ENCODE measurements around the gene ABCC11. TPM values are rescaled to one million over a fixed set of nuclear protein-coding genes. Genes with fewer than 3 reads are reported as not detected.

ABCC11 gene
- polyA plus RNA-seq, 1 donor, result 0.21 TPM

DNA sequence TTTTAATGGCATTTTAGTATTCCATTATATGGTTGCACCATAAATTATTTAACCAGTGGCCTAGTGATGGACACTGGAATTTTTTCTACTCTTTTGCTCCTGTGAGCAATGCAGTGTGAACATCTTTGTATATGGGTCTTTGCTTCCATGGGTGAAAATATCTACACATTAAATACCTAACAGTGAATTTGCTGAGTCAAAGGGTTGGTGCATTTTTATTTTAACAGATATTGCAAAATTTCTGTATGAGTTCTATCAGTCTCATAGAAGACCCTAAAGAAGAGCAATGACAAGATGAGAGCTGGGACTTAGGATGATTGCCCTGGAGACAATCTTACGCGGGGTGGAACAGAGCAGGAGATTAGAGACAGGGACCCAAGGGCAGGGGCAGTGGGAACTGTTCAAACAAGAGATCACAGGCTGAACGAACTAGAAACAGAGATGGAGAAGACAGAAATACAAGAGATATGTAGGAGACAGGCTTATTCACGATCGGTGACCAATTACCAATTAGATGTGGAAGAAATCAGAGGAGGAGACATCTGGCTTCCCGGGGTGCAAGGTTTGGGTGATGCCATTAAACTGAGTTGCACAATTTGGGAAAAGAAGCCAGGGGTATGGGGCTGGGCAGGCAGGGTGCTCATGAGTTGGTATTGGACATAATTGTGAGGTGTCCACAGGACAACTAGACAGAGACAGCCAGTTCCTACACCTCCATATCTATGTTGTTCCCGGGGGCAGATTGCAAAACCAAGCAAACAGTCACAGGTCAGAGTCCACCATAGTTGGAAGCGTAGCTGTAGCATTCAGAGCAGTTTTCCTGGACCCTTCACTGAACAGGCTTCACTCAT, 43.1 kb downstream of the ABCC11 start:
- H3K4me3 ChIP-seq (ENCODE audit: low read length), result no peak overlapping the region
- peak; percentile 93 to 96 for DNase-seq
- H3K4me1 ChIP-seq (ENCODE audit: control insufficient read depth, insufficient read depth, low read length), result peaks cover 17% of the 10 kb centered on the region
- H3K27me3 ChIP-seq (ENCODE audit: control insufficient read depth, insufficient read depth, low read length), result no peaks in the 10 kb centered on the region
- H3K27ac ChIP-seq (ENCODE audit: low read length), result peak overlapping the region; percentile 71
- WGBS (ENCODE audit: insufficient coverage, low lambda C conversion rate), result 48% methylated on average over 3 of the region's 8 CpGs
- H3K9me3 ChIP-seq (ENCODE audit: control insufficient read depth, low read depth, low read length), result no peaks in the 10 kb centered on the region
- no peaks in the 10 kb centered on the region for H3K36me3 ChIP-seq (ENCODE audit: control insufficient read depth, insufficient read depth, low read length)

DNA sequence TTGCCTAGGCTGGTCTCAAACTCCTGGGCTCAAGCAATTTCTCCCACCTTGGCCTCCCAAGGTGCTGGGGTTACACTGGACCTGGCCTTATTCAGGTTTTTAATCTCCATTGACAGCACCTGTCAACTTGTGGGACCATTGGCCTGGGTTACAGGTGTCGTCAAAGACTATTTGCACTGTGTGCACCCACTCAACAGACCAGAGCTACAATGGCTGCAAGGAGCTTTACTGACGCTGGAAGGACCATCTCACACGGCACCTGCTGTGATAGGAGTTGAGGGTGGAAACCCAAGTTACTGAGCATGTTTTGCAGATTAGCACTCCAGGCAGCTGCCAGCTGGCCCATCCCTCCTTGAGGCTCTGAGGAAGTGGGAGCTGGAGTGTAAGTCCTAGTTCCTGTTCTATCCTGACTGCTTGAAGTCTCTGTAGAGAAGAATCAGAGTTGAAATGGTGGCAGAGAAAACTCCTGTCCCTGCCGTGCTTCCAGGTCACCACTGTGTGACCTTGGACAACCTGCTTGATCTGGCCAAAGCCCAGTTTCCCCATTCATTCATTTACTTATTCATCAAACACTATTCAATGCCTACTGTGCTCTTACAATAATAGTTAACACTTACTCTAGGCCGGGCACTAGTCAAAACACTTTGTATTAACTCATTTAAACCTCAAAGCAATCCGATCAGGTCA, 45.7 kb downstream of the ABCC11 start:
- no peak for DNase-seq
- no peaks in the 10 kb centered on the region for H3K9me3 ChIP-seq (ENCODE audit: control insufficient read depth, low read depth, low read length)
- WGBS (ENCODE audit: insufficient coverage, low lambda C conversion rate), result 93% methylated on average over 2 of the region's 6 CpGs

DNA sequence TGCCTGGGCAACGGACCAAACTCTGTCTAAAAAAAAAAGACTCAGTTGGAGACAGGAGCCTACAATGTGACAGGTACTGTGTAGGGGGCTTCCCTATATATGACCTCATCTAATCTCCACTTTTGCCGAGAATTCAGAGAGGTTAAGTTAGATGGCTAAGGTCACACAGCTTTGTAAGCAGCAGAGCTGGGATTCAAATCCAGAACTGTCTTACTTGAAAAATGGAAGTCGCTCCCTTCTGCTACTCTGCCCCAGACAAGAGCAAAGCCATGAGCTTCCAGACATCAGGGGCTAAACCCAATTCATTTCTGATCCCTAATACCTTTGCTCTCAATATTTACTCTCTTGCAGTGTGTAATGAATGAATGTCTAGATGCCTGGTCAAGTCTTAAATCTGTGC, 50.0 kb downstream of the ABCC11 start:
- no CpG with 5 or more reads among the region's 3 CpGs for WGBS (ENCODE audit: insufficient coverage, low lambda C conversion rate)
- Histone ChIP-seq H3K27me3 (ENCODE audit: control insufficient read depth, insufficient read depth, low read length) (no peaks in the 10 kb centered on the region), H3K4me3 (ENCODE audit: low read length) (no peak overlapping the region), H3K36me3 (ENCODE audit: control insufficient read depth, insufficient read depth, low read length) (no peaks in the 10 kb centered on the region), H3K27ac (ENCODE audit: low read length) (no peak overlapping the region), H3K9me3 (ENCODE audit: control insufficient read depth, low read depth, low read length) (no peaks in the 10 kb centered on the region), H3K4me1 (ENCODE audit: control insufficient read depth, insufficient read depth, low read length) (no peaks in the 10 kb centered on the region)
- no peak for DNase-seq

More for the DNA sequence above, 45.7 kb downstream of the ABCC11 start:
- no peak overlapping the region for H3K27ac ChIP-seq (ENCODE audit: low read length)
- no peak overlapping the region for H3K4me3 ChIP-seq (ENCODE audit: low read length)
- no peaks in the 10 kb centered on the region for H3K36me3 ChIP-seq (ENCODE audit: control insufficient read depth, insufficient read depth, low read length)
- H3K4me1 ChIP-seq (ENCODE audit: control insufficient read depth, insufficient read depth, low read length), result peaks cover 17% of the 10 kb centered on the region
- no peaks in the 10 kb centered on the region for H3K27me3 ChIP-seq (ENCODE audit: control insufficient read depth, insufficient read depth, low read length)

DNA sequence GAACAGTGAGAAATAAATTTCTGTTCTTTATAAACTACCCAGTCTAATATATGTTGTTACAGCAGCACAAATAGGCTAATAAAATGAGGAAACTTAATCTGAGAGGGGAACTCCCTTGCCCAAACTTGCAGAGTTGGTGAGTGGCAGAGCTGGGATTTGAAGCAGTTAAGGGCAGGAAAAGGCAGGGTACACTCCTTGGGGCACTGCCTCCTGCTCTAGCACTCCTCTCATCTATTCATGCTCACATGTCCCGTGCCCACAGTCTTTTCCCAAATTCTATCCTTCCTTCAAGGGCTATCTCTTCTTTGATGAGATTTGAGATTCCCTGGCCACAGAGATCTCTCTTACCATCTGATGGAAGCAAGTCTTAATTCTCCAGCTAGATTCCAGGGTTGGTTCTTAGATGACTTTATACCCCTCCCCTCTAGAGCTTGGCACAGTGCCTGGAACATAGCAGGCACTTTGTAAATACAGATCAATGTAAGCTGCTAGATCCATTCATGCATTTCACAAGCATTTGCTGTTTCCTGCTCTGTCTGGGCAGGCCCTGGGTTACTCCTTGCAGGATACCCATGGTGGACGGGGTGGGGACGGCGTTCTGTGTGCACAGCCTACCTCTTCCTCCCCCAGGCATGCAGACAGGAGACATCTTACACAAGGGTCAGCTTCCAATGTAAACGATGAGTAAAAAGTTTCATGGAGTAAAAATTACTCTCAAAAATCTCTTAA, 52.3 kb downstream of the ABCC11 start:
- Histone ChIP-seq H3K36me3 (ENCODE audit: control insufficient read depth, insufficient read depth, low read length) (no peaks in the 10 kb centered on the region), H3K4me3 (ENCODE audit: low read length) (no peak overlapping the region), H3K9me3 (ENCODE audit: control insufficient read depth, low read depth, low read length) (no peaks in the 10 kb centered on the region), H3K27me3 (ENCODE audit: control insufficient read depth, insufficient read depth, low read length) (no peaks in the 10 kb centered on the region), H3K27ac (ENCODE audit: low read length) (no peak overlapping the region), H3K4me1 (ENCODE audit: control insufficient read depth, insufficient read depth, low read length) (no peaks in the 10 kb centered on the region)
- no peak for DNase-seq
- WGBS (ENCODE audit: insufficient coverage, low lambda C conversion rate), result 80% methylated on average over 1 of the region's 5 CpGs

DNA sequence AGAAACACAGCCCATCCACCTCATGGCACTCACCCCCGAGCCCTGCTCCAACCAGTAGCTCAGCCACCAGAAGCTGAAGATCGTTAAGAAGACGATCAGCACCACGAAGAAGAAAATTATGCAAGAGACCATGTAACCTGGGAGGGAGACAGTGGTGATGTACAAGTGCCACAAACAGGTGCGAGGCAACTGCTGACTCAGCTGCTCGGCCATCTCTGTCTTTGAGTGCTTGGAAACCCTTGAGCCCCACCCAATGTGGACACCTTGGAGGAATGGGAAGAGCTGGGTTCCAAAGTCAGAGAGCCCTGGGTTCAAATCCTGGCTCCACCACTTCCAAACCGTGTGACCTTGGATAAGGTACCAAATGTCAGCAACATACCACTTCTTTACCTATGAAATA, 53.5 kb downstream of the ABCC11 start:
- no peak overlapping the region for H3K4me3 ChIP-seq (ENCODE audit: low read length)
- H3K9me3 ChIP-seq (ENCODE audit: control insufficient read depth, low read depth, low read length), result no peaks in the 10 kb centered on the region
- WGBS (ENCODE audit: insufficient coverage, low lambda C conversion rate), result no CpG with 5 or more reads among the region's 7 CpGs
- DNase-seq, result no peak
- H3K27me3 ChIP-seq (ENCODE audit: control insufficient read depth, insufficient read depth, low read length), result no peaks in the 10 kb centered on the region
- H3K4me1 ChIP-seq (ENCODE audit: control insufficient read depth, insufficient read depth, low read length), result no peaks in the 10 kb centered on the region
- no peaks in the 10 kb centered on the region for H3K36me3 ChIP-seq (ENCODE audit: control insufficient read depth, insufficient read depth, low read length)
- no peak overlapping the region for H3K27ac ChIP-seq (ENCODE audit: low read length)

DNA sequence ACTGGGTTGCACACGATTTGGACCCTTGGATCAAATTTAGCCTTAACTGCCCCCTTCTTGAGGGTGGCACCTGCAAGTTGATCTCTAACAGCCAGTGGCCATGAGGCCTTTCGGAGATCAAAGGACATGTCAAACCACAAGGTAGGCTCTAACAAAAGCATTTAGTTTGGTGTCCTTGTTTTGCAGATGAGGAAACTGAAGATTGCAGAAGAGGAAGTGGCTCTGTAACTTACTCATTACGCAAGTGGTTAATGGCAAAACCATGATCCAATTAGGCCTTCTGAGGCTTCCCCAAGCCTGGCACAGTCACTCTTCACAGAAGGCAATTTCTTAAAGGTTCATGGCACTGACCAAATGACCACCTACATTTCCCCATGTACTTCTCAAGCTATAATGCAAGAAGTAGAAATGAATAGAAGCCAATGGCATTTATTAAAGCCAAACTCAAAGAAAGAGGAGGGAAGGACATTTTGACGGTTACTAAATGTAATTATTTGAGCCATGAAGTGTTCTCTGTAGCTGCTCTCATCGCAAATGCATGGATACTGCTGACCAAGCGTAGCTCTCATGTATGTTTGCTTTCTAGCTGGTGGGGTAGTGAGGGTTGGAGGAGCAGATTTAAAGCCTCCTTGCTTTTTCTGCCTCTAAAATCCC, 58.8 kb downstream of the ABCC11 start:
- WGBS (ENCODE audit: insufficient coverage, low lambda C conversion rate), result no CpG with 5 or more reads among the region's 6 CpGs
- no peak overlapping the region for H3K27ac ChIP-seq (ENCODE audit: low read length)

DNA sequence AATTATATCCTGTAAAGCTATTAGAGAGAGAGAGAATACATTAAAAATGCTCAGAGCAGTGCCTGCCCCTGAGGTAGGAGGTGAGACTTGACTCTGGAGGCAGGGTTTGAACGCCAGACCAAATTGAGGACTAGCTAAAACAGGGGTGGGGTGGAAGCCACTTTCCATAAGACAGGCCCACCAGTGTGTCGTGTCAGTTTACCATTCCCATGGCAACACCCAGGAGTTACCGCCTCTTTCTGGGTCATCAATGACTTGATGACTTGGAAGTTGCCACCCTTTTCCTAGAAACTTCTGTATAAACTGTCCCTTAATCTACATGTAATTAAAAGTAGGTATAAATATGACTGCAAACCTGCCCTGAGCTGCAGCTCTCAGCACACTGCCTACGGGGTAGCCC, 59.6 kb downstream of the ABCC11 start:
- WGBS (ENCODE audit: insufficient coverage, low lambda C conversion rate), result no CpG with 5 or more reads among the region's 4 CpGs
- DNase-seq, result no peak

More for the DNA sequence above, 58.8 kb downstream of the ABCC11 start:
- Histone ChIP-seq H3K36me3 (ENCODE audit: control insufficient read depth, insufficient read depth, low read length) (no peaks in the 10 kb centered on the region), H3K4me3 (ENCODE audit: low read length) (no peak overlapping the region), H3K9me3 (ENCODE audit: control insufficient read depth, low read depth, low read length) (no peaks in the 10 kb centered on the region), H3K4me1 (ENCODE audit: control insufficient read depth, insufficient read depth, low read length) (no peaks in the 10 kb centered on the region), H3K27me3 (ENCODE audit: control insufficient read depth, insufficient read depth, low read length) (no peaks in the 10 kb centered on the region)
- no peak for DNase-seq

DNA sequence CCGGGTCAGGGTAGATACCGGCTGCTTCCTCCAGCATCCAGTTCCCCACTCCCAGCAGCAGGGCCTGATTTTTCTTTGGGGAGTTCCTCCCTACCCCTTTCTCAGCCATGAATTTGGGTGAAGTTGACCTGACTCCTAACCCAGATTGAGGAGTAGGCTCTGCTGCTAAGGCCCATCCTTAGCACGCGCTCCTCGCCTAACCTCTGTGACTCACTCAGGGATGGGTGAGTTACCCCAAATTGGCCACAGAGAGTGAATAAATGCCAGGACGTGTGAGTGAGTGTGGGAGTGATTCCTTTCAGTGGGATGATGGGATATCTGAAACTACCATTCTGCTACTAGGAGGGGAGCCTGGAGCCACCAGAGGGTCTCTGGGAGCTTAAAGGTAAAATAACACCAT, 62.7 kb downstream of the ABCC11 start:
- H3K27me3 ChIP-seq (ENCODE audit: control insufficient read depth, insufficient read depth, low read length), result no peaks in the 10 kb centered on the region
- DNase-seq, result no peak
- no peaks in the 10 kb centered on the region for H3K36me3 ChIP-seq (ENCODE audit: control insufficient read depth, insufficient read depth, low read length)
- no peak overlapping the region for H3K4me3 ChIP-seq (ENCODE audit: low read length)
- H3K9me3 ChIP-seq (ENCODE audit: control insufficient read depth, low read depth, low read length), result no peaks in the 10 kb centered on the region
- no CpG with 5 or more reads among the region's 6 CpGs for WGBS (ENCODE audit: insufficient coverage, low lambda C conversion rate)
- H3K4me1 ChIP-seq (ENCODE audit: control insufficient read depth, insufficient read depth, low read length), result no peaks in the 10 kb centered on the region
- H3K27ac ChIP-seq (ENCODE audit: low read length), result no peak overlapping the region

More for the DNA sequence above, 59.6 kb downstream of the ABCC11 start:
- H3K36me3 ChIP-seq (ENCODE audit: control insufficient read depth, insufficient read depth, low read length), result no peaks in the 10 kb centered on the region
- no peaks in the 10 kb centered on the region for H3K4me1 ChIP-seq (ENCODE audit: control insufficient read depth, insufficient read depth, low read length)
- H3K27me3 ChIP-seq (ENCODE audit: control insufficient read depth, insufficient read depth, low read length), result no peaks in the 10 kb centered on the region
- H3K4me3 ChIP-seq (ENCODE audit: low read length), result no peak overlapping the region
- H3K9me3 ChIP-seq (ENCODE audit: control insufficient read depth, low read depth, low read length), result no peaks in the 10 kb centered on the region
- H3K27ac ChIP-seq (ENCODE audit: low read length), result no peak overlapping the region

DNA sequence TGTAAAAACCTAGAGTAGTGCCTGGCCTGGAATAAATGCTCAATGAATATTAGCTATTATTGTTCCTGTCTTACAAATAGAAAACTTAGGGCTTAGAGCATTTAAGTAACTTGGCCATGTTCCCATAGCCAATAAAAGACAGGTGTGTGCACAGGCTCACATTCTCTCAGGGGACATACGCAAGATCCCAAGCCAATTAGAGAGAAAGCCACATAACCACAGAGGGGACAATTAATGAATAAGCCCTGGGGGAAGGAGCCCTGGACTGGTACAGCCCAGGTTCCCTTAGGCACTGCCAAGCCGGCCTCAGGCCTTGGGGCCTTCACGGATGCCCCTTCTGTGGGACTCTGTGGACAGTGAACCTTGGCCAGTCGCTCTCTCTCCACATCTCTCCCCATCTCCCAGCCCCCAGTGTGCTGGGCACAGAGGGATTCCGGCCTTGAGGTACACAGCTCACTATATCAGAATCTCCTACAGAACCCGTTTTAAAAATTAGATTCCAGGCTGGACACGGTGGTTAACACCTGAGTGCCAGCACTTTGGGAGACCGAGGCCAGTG, 64.3 kb downstream of the ABCC11 start:
- Histone ChIP-seq H3K4me1 (ENCODE audit: control insufficient read depth, insufficient read depth, low read length) (no peaks in the 10 kb centered on the region), H3K4me3 (ENCODE audit: low read length) (no peak overlapping the region), H3K36me3 (ENCODE audit: control insufficient read depth, insufficient read depth, low read length) (no peaks in the 10 kb centered on the region), H3K27ac (ENCODE audit: low read length) (no peak overlapping the region), H3K9me3 (ENCODE audit: control insufficient read depth, low read depth, low read length) (no peaks in the 10 kb centered on the region), H3K27me3 (ENCODE audit: control insufficient read depth, insufficient read depth, low read length) (no peaks in the 10 kb centered on the region)
- WGBS (ENCODE audit: insufficient coverage, low lambda C conversion rate), result no CpG with 5 or more reads among the region's 8 CpGs
- no peak for DNase-seq
